Retinal pigment epithelial cell (primary cell): ENCODE results near the gene RDH8.

Experiments used
- DNase-seq: peaks from one replicate; pipeline ENCODE4 v3.0.0-alpha.2; 2010; ENCODE audit warnings: low read depth
- H3K4me3 ChIP-seq: 2 replicates; pipeline ENCODE4 v1.5.1; 2011; ENCODE audit warnings: mild to moderate bottlenecking, low read length, control low read depth, moderate library complexity
- TF ChIP-seq, protein P1 (sequence below): conservative IDR thresholded peaks from 2 replicates; pipeline ENCODE4 v1.5.1; 2011; ENCODE audit warnings: low read depth, low read length, control low read depth, inconsistent platforms

The RDH8 gene

DNA sequence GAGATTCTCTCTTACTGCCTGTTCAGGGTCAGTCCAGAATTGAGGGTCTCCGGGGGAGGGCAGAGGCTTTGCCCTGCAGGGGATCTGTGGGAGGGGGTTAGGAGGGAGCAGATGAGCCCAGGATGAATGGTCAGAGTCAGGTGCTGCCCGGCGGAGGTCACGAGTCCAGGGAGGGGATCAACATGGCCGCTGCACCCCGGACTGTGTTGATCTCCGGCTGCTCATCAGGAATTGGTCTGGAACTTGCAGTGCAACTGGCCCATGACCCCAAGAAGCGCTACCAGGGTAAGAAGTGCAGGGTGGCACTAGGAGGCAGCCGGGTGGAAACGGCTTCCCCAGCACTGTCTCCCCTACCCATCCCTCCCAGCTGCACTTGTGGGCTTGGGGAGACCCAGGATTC is at the start of gene RDH8:
RDH8 (plus strand) TSS at position 168 of the 400 bp plus-strand sequence; CDS start at position 183, 15 bp downstream.
- TF ChIP-seq, protein P1, sequence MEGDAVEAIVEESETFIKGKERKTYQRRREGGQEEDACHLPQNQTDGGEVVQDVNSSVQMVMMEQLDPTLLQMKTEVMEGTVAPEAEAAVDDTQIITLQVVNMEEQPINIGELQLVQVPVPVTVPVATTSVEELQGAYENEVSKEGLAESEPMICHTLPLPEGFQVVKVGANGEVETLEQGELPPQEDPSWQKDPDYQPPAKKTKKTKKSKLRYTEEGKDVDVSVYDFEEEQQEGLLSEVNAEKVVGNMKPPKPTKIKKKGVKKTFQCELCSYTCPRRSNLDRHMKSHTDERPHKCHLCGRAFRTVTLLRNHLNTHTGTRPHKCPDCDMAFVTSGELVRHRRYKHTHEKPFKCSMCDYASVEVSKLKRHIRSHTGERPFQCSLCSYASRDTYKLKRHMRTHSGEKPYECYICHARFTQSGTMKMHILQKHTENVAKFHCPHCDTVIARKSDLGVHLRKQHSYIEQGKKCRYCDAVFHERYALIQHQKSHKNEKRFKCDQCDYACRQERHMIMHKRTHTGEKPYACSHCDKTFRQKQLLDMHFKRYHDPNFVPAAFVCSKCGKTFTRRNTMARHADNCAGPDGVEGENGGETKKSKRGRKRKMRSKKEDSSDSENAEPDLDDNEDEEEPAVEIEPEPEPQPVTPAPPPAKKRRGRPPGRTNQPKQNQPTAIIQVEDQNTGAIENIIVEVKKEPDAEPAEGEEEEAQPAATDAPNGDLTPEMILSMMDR = no peak
- no peak within 1 kb of the TSS for H3K4me3 ChIP-seq
- DNase-seq = no peak

DNA sequence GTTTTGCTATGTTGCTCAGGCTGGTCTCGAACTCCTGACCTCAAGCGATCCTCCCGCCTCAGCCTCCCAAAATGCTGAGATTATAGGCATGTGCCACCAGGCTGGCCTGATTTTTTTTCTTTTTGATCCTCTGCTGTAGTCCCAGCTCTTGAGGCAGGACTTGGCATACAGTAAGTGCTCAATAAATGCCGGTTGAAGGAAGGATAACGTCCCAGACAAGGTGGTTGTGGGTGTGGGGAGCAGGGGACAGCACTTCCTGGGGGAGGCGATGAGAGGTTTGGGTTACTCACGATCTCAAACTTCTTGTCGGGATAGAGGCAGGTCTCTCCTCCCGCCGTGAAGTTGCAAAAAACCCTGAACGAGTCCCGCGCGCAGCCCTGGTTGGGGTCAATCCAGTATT is 47.3 kb upstream of the RDH8 start:
- no peak for DNase-seq
- TF ChIP-seq, protein P1 = no peak
- H3K4me3 ChIP-seq = no peak overlapping the region

DNA sequence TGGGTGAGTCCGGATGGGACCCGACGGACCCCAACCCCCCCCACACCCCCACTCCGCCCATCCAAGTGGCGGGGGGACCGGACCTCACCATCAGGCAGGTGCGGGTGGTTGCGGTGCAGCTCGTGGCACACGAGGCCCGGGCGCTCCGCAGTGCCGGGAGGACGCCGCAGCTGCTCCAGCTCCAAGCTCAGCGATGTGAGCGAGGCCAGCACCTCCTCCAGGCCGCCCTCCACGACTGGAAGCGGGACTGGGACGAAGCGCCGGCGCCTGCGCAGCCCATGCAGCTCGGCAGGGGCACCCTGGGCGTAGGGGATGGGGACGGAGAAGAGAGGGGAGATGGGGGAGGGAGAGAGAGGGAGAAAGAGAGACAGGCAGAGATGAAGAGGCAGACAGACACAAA is 46.8 kb upstream of the RDH8 start:
- no peak for DNase-seq
- TF ChIP-seq, protein P1 = no peak

GRCh38 chr19:9967326-9967725 is 46.0 kb upstream of the RDH8 start:
- no peak for DNase-seq
- TF ChIP-seq, protein P1 = no peak

More for the DNA sequence above, 46.8 kb upstream of the RDH8 start:
- H3K4me3 ChIP-seq = no peak overlapping the region

GRCh38 chr19:9968820-9969687 is 44.2 kb upstream of the RDH8 start:
- no peak overlapping the region for H3K4me3 ChIP-seq
- no peak for DNase-seq
- TF ChIP-seq, protein P1 = no peak

More at GRCh38 chr19:9967326-9967725, 46.0 kb upstream of the RDH8 start:
- no peak overlapping the region for H3K4me3 ChIP-seq

- DNase-seq = no peak
- TF ChIP-seq, protein P1 = no peak
- H3K4me3 ChIP-seq = no peak overlapping the region
Observed at GRCh38 chr19:9969688-9969975, 43.7 kb upstream of the RDH8 start.

DNA sequence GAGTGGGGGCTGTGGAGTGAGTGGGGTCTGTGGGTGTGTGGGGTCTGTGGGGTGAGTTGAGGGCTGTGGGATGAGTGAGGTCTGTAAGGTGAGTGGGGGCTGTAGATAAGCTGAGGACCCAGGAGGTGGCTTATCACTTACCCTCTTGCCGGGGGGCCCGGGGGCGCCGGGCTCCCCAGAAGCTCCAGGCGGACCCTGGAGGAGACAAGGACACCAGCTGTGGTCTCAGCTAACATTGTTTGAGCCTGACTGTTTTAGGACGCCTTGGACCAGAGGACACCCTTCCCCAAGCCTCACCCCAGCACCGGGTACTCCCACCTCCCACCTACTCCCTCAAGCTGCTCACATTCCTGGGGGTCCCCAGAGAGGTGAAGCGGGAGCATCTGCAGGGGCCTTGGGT is 42.8 kb upstream of the RDH8 start:
- no peak overlapping the region for H3K4me3 ChIP-seq
- DNase-seq = no peak
- TF ChIP-seq, protein P1 = no peak
